GM19099 (cell line): ENCODE results near the gene HTRA3.

Experiments used
- POLR2A ChIP-seq: IDR thresholded peaks from 3 replicates; pipeline ENCODE4 v1.6.1; 2011; ENCODE audit warnings: low read depth; ENCODE audit not compliant: insufficient read length; ENCODE audit errors: extremely low read depth

Gene HTRA3

DNA sequence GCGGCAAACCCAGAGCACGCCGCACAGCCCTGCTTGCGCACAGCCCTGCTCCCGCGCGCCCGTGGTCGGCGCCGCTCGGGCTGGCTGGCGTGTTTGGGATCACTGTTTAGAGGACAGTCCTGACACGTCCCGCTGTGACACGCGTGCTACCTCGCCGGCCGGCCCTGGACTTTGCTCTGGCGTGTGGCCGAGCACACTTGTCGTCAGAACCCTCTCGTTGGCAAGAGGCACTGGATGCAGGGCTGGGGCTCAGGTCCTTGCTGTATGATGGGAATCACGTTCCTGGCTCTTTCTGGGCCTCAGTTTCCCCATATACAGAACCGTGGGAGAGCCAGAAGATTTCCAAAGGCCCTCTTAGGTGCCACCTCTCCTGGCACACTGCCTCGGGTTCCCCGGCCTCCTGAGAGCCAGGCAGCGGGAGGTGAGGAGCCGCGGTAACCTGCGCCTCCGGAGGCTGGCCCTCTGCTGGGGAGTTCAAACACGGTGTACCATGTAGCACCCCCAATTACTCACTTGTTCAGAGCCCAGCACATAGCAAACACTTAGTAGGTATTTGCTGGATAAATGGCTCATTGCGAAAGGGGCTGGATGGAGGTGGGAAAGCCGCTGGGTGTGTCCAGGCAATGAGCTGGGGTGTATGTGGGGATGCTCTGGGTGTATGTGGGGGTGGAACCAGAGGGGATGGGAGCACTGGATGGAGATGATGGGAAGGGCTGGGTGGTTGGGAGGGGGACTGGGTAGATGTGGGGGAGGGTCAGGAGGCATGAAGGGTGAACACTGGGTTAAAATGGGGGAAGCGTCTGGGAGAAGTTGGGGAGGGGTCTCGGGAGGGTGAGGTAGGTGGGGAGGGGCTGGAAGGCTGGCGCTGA lies 76.6 kb downstream of the HTRA3 start:
- no peak for TF ChIP-seq POLR2A

DNA sequence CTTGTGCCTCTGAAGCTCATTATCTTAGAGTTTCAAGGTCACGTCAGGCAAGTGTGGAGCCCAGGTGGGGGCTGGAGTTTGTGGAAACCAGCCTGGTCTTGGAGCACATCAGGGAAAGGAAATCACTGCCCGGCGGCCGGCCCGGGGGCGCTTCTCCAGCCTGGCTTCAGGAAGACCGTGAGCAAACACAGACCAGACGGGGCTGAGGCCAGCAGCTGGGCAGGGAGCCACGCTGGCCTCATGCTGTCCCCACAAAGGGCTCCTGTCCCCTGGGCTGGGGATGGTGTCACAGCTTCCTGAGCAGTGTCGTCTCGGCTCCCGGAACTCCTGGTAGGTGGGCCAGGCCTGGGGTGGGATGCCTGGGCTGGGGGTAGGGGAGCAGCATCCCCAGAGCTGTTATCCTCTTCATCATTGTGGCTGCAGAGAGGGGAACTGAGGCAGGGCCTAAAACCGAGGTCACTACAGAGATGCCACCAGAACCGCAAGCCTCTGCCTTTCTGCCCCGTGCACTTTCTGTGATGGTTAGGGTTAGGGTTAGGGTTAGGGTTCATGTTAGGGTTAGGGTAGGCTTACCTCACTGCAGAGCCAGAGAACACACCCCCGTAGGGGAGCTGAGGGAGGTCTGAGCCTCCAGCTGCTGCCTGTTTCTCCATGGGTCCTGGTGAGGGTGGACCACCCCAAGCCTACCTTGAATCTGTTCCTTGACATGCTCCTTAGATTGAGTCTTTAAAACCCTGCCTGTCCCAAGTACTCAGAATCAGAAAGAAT lies 77.5 kb downstream of the HTRA3 start:
- TF ChIP-seq POLR2A = no peak

DNA sequence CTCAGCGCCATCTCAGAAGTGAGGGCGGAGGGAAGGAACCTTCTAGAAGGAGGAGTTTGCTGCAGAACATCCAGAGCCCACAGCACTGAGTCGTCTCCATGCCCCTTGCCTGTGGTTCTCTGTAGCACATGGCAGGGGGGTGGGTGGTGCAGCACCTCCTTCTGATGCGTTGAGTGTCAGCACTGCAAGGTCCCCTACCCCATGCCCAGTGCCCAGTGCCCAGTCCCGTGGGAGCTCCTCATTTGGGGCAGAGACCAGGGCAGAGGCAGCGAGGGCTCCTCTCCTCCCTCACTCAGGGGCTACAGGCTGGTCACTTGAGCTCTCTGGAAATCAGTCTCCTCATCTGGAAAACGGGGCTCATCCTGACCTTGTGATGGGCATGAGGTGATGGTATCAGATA lies 78.1 kb downstream of the HTRA3 start:
- TF ChIP-seq POLR2A = no peak

DNA sequence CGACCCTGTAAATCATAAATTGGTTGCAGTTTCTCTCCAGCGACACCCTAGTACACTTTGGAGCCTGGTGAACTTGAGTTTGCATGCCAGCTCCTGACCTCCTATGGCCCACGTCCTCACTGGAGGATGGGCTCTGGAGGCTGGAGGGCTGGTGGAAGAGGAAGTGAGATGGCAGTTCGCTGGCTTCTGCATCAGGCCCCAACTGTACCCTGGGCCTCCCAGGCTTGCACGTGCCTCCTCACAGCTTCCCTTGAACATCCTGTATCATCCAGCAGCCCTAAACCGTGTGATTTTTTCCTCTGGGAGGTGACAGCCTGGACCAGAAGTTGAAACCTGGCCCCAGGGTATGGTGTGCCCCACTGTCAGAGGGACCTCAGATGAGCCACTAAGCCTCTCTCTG lies 78.5 kb downstream of the HTRA3 start:
- no peak for TF ChIP-seq POLR2A

DNA sequence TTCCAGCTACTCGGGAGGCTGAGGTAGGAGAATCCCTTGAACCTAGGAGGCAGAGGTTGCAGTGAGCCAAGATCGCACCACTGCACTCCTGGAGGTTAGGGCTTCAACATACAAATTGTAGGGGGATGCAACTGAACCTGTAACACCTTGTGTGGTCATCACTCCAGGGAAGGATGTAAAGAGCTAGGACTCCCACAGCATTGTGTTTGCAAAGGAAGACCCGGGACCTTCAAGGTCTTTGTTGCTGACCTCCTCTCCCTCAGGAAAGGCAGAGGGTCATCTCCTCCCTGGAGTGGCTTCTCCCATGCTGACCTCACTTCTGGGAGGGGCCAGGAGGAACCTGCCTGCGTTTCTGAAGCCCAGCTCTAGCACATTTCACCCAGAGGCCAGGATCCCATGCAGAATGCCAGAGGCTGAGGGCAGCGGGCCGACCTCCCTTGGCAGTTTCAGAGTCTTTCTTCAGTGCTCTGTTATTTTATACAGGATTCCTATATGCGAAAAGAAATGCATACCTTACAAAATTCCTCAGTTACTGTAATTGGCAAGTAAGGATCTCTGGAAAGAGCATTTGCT lies 80.2 kb downstream of the HTRA3 start:
- TF ChIP-seq POLR2A = no peak

DNA sequence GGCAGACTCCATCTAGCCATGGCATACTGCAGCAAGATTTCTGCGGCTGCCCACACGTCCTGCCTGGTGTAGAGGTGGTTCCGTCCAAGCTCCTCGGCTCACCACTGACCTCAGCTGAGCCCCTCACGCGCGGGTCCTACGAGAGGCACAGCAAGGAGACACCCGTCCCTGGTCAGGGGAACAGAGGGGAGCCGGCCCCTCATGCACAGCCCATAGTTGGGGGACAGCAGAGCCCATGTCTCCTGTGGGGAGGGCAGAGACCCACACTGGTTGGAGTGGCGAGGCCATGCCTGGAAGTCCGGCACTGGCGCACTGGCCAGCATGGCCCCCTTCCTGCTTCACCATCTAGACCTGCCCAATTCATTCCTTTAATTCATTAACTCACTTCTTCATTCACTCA lies 80.8 kb downstream of the HTRA3 start:
- TF ChIP-seq POLR2A = no peak

DNA sequence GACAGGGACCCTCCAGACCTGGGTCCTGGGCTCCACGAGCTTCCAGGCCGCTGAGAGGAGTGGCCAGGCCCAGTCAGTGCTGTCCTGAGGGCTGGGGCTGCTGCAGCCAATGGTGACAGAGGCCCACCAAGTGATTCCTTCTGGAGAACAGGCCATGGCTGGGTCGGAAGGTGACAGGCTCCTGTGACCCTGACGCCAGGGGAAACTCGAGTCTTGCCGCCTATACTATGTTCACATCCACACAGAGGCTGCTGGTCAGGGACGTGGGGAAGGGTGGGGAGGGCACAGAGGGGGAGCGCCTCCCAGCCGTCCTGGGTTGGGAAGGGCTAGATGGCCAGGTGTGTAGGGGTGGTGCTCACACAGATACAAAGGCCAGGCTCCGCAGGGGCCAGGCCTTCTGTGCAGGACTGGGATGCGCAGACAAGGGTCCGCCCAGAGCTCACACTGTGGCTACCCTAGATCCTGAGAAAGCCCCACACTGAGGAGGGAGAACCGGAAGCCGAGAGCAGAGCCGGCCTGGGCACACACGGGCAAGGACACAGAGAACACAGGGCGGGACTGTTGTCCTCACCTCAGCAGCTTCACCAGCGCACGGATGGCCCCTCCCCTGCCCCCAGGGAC lies 81.4 kb downstream of the HTRA3 start:
- TF ChIP-seq POLR2A = no peak

DNA sequence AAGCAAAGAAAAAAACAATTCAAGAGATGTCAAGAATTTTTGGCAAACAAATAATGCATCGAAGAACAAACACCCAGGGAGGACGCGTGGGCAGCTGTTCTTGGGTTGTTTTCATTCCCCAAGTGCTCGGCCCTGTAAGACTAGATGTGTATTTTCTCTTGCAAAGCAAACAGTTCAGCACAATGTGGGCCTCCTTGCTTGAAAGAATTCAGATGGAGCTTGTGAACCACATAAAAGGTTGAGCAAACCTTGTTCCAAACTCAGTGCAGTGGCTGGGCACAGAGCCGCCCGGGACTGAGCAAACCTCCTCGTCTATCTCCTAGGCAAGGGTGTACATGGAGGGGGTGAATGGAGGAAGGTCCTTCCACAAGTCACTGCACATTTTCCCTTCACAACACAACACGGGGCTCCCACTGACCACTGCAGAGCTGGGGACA lies 82.4 kb downstream of the HTRA3 start:
- no peak for TF ChIP-seq POLR2A

DNA sequence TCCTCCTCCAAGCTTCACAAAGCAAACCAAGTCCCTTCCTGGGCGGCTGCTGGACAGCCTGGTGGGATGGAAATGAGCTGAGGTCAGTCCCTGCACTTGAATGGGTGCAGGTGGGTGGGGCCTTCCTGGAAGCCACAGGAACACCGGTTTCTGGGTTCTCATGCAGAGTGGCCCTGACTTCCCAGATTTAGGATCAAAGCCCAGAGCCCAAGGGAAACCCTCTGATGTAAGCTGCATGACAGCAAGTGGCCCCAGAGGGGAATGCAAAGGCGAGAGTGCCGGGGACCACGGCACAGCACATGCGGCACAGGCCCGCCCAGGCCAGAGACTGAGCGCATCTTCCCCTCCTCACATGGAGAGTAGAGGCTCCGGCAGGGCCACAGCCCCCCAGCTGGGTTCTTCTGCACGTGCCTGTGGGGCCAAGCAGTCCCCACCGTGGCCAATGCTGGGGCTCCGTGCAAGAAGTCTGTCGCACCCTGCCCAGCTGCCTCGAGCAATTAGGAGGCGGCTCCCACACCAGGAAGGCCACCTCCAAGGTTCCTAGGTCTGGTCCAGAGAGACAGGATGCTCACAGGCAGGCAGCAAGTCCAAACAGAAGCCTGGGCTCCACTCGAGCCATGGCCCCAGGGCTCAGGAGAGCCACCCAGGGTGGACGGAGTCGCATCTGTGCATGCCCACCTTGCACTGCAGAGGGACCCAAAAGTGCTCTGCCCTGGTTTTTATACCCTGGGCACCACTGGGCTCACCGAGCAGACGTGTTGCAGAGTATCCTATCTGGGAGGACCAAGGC lies 83.0 kb downstream of the HTRA3 start:
- no peak for TF ChIP-seq POLR2A

DNA sequence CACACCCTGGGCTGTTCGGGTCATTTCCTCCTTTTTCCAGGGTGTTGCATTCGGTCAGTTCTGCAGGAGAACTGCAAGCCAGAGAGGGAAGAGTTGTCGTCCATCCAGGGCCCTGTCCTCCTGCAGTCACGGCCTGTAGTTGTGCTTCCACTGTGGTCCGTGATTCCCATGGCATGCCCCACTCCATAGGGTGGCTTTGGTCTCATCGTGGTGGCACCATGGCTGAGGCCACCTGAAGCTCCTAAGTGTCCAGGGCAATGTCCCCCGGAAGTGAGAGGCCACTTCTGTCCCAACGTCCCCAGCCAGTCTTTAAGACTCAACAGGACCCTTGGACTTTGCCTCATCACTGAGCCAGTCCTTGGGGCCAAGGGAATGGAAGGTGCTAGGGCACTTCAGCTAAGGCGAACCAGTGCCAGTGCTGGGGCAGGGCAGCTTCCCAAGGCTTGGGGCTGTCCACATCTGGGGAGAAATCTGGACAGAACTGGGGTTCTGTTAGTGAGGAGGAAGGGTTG lies 83.7 kb downstream of the HTRA3 start:
- no peak for TF ChIP-seq POLR2A

DNA sequence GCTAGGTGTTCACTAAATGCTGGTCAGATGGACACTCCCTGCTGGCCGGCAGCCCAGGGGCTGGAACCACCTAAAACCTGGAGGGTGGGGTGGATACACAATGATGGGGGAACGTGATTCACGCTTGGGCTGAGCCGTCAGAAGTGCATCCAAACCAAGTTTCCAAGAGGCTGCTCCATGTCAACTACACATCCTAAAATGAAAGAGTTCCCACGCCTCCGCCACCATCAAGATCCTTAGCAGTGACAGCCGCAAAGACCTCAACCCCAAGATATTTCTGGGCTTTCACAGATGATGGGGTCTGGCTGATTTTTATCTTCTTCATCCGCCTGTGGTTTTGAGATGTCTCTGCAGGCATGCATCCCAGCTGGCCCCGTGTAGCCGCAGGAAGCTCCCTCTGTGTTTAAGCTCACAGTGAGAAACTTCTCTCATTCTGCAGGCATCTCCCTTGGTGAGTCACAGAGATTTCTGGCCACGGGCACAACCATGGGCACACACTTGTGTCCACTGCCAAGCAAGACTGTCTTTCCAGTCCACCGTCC lies 84.4 kb downstream of the HTRA3 start:
- TF ChIP-seq POLR2A = no peak

DNA sequence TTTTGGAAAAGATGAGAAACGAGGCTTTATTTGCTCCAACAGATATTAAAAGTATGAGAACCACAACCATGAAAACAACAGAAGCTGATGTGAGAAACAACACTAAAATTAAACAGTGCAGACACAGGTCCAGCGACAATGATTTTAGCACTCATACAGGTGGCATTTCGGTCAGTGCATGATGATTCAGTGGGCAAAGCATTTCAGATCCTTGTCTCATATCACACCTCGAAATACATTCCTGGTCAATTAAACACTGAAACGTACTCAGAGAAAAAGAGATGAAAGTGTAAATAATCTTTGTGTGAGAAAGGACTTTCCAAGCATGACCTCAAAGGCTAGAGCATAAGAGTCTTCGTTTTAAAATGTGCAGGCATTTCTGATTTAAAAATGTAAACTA lies 85.8 kb downstream of the HTRA3 start:
- no peak for TF ChIP-seq POLR2A

DNA sequence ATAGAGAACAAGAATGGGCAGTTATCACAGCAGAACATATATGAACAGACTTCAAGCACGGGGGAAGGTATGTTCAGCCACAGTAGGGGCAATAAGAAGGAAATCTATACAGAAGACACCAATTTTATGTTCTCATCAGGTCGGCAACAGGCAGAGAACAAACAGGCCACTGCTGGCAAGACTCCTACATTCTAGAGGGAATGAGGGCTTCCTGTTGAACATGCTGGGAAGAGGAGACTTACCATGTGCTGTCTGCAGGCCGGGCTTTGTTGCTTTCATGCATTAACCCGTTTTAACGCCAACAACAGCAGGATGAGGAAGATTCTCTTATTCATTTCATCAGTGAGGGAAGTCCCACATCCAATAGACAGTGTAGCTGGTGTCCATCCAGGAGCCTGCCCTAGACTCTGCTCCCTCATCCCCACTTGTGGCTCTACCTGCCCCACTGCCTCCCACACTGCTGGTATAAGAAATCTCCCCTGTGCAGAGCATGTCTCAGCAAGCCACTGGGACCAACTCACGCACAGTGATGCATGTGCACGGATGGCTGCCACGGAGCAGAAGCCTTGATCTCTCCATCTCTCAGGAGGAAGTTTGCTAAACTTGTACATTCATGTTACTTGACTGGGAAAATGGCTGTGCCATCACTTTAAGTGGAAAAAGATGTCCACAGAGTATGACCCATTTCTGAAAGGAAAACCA lies 86.5 kb downstream of the HTRA3 start:
- TF ChIP-seq POLR2A = no peak
